BE2C (cell line): ENCODE results near the gene GPC6.

Source experiments
- DNase-seq: peaks from one replicate; pipeline ENCODE4 v3.0.0-alpha.2; 2020
- H3K27me3 ChIP-seq: fragments of 250-450 bp; sonication (Bioruptor Pico); 2 replicates; pipeline ENCODE4 v1.5.1; 2020; ENCODE audit warnings: mild to moderate bottlenecking
- H3K36me3 ChIP-seq: fragments of 250-450 bp; sonication (Bioruptor Pico); 2 replicates; pipeline ENCODE4 v1.5.1; 2020; ENCODE audit warnings: mild to moderate bottlenecking
- H3K4me1 ChIP-seq: fragments of 250-450 bp; sonication (Bioruptor Pico); 2 replicates; pipeline ENCODE4 v1.5.1; 2020
- H3K4me3 ChIP-seq: 2 replicates; pipeline ENCODE4 v1.5.1; 2011; ENCODE audit warnings: low read depth, low read length
- H3K9me3 ChIP-seq: fragments of 250-450 bp; sonication (Bioruptor Pico); 2 replicates; pipeline ENCODE4 v1.5.1; 2020
- TF ChIP-seq, protein P1 (sequence below): IDR thresholded peaks from 2 replicates; pipeline ENCODE4 v1.5.1; 2012; ENCODE audit warnings: mild to moderate bottlenecking, low read depth, low read length

The GPC6 gene

DNA sequence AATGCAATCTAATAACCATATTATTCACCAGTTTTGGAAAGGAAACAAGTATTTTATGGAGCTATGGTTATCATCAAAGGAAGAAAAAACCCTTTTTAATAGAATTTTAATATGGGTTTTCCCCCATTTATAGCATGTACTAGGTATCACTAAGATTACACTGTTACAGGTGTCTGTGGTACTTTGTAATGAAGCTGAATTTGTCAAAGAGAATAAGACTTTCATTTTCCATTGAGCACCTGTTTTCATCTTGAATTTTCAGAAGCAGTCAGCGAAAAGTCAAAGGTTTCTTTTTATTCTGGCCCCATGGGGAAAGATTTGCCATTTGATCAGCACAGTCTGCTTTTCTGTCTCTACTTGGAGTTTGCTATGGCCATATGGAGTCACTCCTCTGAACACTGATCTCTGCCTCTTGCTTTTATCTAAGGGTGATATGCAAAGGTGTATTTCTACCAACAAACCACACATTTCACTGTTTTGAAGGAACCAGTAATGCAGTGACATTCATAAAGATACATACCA lies 662.9 kb downstream of the GPC6 start:
- Histone ChIP-seq H3K4me1 (peaks cover 30% of the 10 kb centered on the region), H3K9me3 (no peaks in the 10 kb centered on the region), H3K4me3 (no peak overlapping the region), H3K36me3 (no peaks in the 10 kb centered on the region), H3K27me3 (no peaks in the 10 kb centered on the region)
- DNase-seq, result no peak
- TF ChIP-seq, protein P1, sequence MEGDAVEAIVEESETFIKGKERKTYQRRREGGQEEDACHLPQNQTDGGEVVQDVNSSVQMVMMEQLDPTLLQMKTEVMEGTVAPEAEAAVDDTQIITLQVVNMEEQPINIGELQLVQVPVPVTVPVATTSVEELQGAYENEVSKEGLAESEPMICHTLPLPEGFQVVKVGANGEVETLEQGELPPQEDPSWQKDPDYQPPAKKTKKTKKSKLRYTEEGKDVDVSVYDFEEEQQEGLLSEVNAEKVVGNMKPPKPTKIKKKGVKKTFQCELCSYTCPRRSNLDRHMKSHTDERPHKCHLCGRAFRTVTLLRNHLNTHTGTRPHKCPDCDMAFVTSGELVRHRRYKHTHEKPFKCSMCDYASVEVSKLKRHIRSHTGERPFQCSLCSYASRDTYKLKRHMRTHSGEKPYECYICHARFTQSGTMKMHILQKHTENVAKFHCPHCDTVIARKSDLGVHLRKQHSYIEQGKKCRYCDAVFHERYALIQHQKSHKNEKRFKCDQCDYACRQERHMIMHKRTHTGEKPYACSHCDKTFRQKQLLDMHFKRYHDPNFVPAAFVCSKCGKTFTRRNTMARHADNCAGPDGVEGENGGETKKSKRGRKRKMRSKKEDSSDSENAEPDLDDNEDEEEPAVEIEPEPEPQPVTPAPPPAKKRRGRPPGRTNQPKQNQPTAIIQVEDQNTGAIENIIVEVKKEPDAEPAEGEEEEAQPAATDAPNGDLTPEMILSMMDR, result no peak

DNA sequence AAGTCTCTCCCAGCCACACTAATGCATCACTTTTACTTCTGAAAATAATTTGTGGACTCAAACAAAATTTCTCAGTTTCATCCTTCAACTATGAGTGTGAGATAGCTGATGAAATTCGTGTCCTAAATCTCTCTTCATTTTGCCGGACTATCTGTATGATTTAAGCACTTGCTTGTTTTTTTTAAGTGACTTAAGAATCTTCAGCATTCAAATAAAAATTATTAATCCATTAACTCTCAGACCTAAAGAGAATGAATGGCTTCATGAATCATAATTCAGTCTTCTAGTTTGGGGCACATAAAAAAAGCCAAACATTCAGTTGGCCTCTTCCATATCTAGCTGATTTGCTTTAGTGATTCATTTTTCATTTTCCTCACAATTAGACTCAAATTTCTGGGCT lies 673.4 kb downstream of the GPC6 start:
- Histone ChIP-seq H3K4me1 (no peaks in the 10 kb centered on the region), H3K36me3 (no peaks in the 10 kb centered on the region), H3K27me3 (no peaks in the 10 kb centered on the region), H3K4me3 (no peak overlapping the region), H3K9me3 (no peaks in the 10 kb centered on the region; the same call in 1 of the 2 replicates)
- DNase-seq, result no peak
- TF ChIP-seq, protein P1, result no peak

DNA sequence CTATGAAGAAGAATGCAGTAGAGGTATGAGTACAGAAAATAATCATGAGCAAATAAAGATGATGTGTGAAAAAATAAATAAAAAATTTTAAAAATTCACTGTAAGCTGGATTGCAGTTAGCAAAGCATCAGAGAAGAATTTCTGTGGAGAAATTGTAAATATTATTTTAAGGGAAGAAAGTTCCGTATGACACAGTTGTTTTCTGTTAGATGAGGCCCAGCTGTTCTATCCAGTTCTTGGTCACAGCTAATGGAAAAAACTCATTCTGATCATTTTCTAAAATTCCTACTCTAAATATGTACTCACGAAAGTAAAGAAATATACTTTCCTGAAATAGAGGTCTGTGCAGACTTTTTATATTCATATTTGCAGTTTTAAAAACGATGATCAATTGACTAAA lies 674.1 kb downstream of the GPC6 start:
- Histone ChIP-seq H3K4me3 (no peak overlapping the region), H3K36me3 (no peaks in the 10 kb centered on the region), H3K4me1 (no peaks in the 10 kb centered on the region), H3K27me3 (no peaks in the 10 kb centered on the region), H3K9me3 (no peaks in the 10 kb centered on the region; the same call in 1 of the 2 replicates)
- TF ChIP-seq, protein P1, result no peak
- no peak for DNase-seq

DNA sequence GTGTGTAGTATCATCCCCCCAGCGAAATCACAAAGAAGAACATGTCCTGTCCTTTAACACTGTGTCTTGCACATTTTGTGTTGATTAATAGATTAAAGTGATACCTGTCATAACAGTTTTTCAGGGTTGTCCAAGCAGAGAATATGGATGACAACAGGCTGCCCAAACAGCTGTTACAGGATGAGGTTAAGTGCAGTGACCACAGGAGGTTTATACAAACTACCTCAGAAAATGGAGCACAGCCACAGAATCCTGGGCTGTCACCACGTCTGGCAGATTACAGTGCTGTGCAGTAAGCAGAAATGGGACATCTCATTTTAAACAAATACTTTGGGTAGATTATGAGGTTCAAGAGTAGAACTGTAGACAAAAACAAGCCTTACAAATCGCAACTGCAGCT lies 677.3 kb downstream of the GPC6 start:
- no peaks in the 10 kb centered on the region for H3K4me1 ChIP-seq
- no peaks in the 10 kb centered on the region for H3K36me3 ChIP-seq
- TF ChIP-seq, protein P1, result no peak
- H3K4me3 ChIP-seq, result no peak overlapping the region
- H3K9me3 ChIP-seq, result no peaks in the 10 kb centered on the region
- no peak for DNase-seq
- no peaks in the 10 kb centered on the region for H3K27me3 ChIP-seq

GRCh38 chr13:93915269-93915809 lies 688.7 kb downstream of the GPC6 start:
- Histone ChIP-seq H3K4me1 (no peaks in the 10 kb centered on the region), H3K27me3 (no peaks in the 10 kb centered on the region), H3K9me3 (no peaks in the 10 kb centered on the region), H3K36me3 (no peaks in the 10 kb centered on the region), H3K4me3 (no peak overlapping the region)
- no peak for DNase-seq
- TF ChIP-seq, protein P1, result no peak

- no peaks in the 10 kb centered on the region for H3K36me3 ChIP-seq
- no peaks in the 10 kb centered on the region for H3K9me3 ChIP-seq
- H3K4me1 ChIP-seq, result peaks cover 5% of the 10 kb centered on the region; the same call in 1 of the 2 replicates
- H3K27me3 ChIP-seq, result no peaks in the 10 kb centered on the region
- no peak for DNase-seq
- TF ChIP-seq, protein P1, result peak; percentile 40
- no peak overlapping the region for H3K4me3 ChIP-seq
These were observed 695.7 kb downstream of the GPC6 start for GRCh38 chr13:93922063-93922855.
